AG09309 (cell line): ENCODE measurements around the gene TMEM63A.

ENCODE experiments used
- DNase-seq: peaks from one replicate; pipeline ENCODE4 v3.0.0-alpha.2; 2010; ENCODE audit warnings: low read depth
- H3K4me3 ChIP-seq: 2 replicates; pipeline ENCODE4 v1.5.1; 2011; ENCODE audit warnings: mild to moderate bottlenecking, low read depth, low read length, moderate library complexity; ENCODE audit not compliant: control insufficient read depth
- CTCF ChIP-seq: IDR thresholded peaks from 2 replicates; pipeline ENCODE4 v1.5.1; 2011; ENCODE audit warnings: mild to moderate bottlenecking, low read depth, low read length, inconsistent platforms; ENCODE audit not compliant: insufficient read depth, control insufficient read depth; ENCODE audit errors: missing control alignments

The TMEM63A gene

DNA sequence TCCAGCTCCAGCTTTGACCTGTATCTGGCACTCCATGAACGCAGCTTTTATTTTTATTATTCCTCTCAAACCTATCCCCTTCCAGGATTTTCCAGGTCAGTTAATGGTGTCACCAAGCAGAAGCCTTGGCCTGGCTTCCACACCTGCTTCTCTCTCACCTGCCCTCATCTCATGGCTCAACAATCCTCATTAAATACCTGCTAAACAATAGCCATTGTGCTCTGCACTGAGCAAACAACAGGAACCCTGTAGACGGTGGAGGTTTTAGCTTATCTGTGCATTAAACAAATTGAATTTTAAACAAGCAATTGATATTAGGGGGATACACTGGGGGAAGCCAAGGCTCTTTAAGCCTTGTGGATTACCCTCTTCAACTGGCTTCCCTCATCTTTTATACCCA lies 26.6 kb upstream of the TMEM63A start:
- no peak for TF ChIP-seq CTCF

DNA sequence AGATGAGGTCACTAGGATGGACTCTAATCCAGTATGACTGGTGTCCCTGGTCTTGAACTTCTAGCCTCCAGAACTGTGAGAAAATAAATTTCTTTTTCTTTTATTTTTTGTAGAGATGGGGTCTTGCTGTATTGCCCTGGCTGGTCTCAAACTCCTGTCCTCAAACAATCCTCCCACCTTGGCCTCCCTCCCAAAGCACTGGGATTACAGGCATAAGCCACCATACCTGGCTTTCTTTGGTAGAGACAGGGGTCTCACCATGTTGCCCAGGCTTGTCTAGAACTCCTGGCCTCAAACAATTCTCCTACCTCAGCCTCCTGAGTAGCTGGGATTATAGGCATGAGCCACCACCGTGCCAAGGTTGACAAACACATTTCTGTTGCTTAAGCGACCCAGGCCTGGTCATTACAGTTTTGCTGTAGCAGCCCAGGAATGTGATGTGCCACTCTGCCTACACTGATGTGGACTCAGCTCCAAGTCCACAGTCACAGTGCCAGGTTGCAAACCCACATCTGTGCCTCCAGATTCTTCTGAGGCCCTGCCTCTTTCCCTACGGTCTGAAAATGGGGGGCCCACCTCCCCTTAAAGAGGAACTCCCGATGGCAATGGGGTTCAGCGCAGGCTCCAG lies 25.9 kb upstream of the TMEM63A start:
- no peak for TF ChIP-seq CTCF
- H3K4me3 ChIP-seq = no peak overlapping the region
- DNase-seq = no peak

More for the DNA sequence above, 26.6 kb upstream of the TMEM63A start:
- no peak overlapping the region for H3K4me3 ChIP-seq
- no peak for DNase-seq

- H3K4me3 ChIP-seq = no peak overlapping the region
- TF ChIP-seq CTCF = no peak
- no peak for DNase-seq
These were observed 25.2 kb upstream of the TMEM63A start for GRCh38 chr1:225907341-225907740.

GRCh38 chr1:225906467-225906866 lies 24.3 kb upstream of the TMEM63A start:
- no peak overlapping the region for H3K4me3 ChIP-seq
- DNase-seq = no peak
- no peak for TF ChIP-seq CTCF

DNA sequence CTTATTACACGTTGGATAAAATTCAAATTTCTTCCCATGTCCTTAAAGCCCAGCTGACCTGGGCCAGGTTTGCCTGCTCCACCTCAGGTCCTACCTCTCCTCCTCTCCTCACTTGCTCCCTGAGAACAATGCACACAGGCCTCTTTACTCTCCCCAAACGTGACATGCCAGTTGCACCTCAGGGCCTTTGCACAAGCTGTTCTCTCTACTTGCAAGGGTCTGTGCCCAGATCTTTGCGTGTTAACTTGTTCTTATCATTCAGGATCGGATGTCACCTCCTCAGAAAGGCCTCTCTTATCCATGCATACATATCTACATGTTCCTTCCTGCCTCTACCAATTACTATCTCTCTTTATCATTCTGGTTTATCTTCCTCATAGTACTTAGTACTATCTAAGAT lies 21.4 kb upstream of the TMEM63A start:
- no peak overlapping the region for H3K4me3 ChIP-seq
- TF ChIP-seq CTCF = no peak
- DNase-seq = no peak

GRCh38 chr1:225899044-225899925 lies 17.1 kb upstream of the TMEM63A start:
- no peak overlapping the region for H3K4me3 ChIP-seq
- no peak for DNase-seq
- TF ChIP-seq CTCF = no peak
